K562 treated with DMSO at 1 percent for 12 hours (cell line): ENCODE data around the gene OR2AE1. TPM values are rescaled to one million over a fixed set of nuclear protein-coding genes. Genes with fewer than 3 reads are reported as not detected.

ENCODE experiments used
- total RNA-seq: library from RNA; unstranded; fragments of 300-600 nt; gene quantifications from 2 replicates; pipeline ENCODE4 v1.2.3, GENCODE V29; 2022; ENCODE audit not compliant: insufficient read depth

The OR2AE1 gene, protein sequence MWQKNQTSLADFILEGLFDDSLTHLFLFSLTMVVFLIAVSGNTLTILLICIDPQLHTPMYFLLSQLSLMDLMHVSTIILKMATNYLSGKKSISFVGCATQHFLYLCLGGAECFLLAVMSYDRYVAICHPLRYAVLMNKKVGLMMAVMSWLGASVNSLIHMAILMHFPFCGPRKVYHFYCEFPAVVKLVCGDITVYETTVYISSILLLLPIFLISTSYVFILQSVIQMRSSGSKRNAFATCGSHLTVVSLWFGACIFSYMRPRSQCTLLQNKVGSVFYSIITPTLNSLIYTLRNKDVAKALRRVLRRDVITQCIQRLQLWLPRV
- total RNA-seq: not detected in 2 replicates

GRCh38 chr7:99876933-99877332 is at the start of gene OR2AE1:
TSS of gene OR2AE1 (minus strand) at chr7:99877033. CDS start at chr7:99877033, 0 bp downstream.

DNA sequence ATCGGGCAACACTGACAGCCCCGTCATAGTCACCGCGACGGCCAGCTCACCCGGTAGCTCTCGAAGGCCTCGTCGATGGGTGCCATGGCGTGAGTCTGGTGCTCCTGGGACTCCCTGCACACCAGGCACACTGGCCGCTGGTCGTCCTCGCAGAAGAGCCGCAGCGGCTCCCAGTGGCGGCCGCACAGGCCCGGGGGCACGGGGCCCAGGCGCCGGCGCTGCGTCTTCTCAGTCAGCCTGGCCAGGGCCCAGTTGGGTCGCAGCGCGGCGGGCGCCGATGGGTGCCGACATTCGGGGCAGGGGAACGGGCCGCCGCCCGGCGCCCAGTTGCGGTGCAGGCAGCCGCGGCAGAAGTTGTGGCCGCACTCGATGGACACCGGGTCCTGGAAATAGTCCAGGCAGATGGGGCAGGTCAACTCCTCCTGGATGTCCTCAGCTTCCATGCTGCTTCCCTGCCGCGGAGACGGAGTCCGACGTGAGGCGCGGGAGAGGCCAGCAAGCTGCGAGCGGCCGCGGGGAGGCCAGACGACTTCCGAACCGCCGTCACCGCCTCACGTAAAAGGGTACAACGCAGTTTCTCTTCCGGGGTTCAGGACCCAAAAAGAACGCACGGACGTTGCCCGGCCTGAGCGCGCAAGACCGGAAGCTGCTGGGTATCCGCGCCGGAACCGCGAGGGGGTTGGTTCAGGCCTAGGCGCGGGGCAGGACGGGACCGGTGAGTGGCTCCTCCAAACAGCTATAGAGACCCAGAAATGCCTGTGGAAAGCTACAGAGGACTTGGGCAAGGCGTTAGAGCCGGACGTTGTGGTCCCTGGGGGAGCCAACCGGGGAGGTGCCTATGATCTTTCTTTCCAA is 42.4 kb upstream of the OR2AE1 start, which contains the start of gene TRIM4:
TRIM4 (minus strand) TSS at position 572 of the 855 bp plus-strand sequence; CDS start at position 443, 129 bp downstream.

Other genes with a start within 250 kb of the OR2AE1 start
- gene CYP3A5, start 197.0 kb downstream of the OR2AE1 start, total RNA-seq: 3.2 and 11.1 TPM in 2 replicates
- not detected in 2 replicates for gene CYP3A7, start 141.8 kb downstream of the OR2AE1 start, total RNA-seq
- not detected in 2 replicates for gene CYP3A4, start 92.8 kb downstream of the OR2AE1 start, total RNA-seq
- gene CYP3A43, start 49.0 kb downstream of the OR2AE1 start, total RNA-seq: not detected in 2 replicates
- 22.1 and 47.3 TPM in 2 replicates for gene TRIM4, start 42.5 kb upstream of the OR2AE1 start, total RNA-seq
- not detected in 2 replicates for gene GJC3, start 52.6 kb upstream of the OR2AE1 start, total RNA-seq
- not detected in 2 replicates for gene AZGP1, start 99.0 kb upstream of the OR2AE1 start, total RNA-seq
- 7.7 and 24.0 TPM in 2 replicates for gene ZKSCAN1, start 138.6 kb upstream of the OR2AE1 start, total RNA-seq
- gene ZSCAN21, start 172.7 kb upstream of the OR2AE1 start, total RNA-seq: 8.9 and 17.0 TPM in 2 replicates
- gene ZNF3, start 204.7 kb upstream of the OR2AE1 start, total RNA-seq: 20.8 and 32.0 TPM in 2 replicates
- gene COPS6, start 211.9 kb upstream of the OR2AE1 start, total RNA-seq: 137 and 153 TPM in 2 replicates
- 428 and 455 TPM in 2 replicates for gene MCM7, start 224.4 kb upstream of the OR2AE1 start, total RNA-seq
- 17.2 and 19.9 TPM in 2 replicates for gene AP4M1, start 224.6 kb upstream of the OR2AE1 start, total RNA-seq
- 54.3 and 104 TPM in 2 replicates for gene TAF6, start 242.3 kb upstream of the OR2AE1 start, total RNA-seq
- gene CNPY4, start 242.6 kb upstream of the OR2AE1 start, total RNA-seq: 9.2 and 11.9 TPM in 2 replicates
- gene MBLAC1, start 249.9 kb upstream of the OR2AE1 start, total RNA-seq: 4.0 and 6.1 TPM in 2 replicates